HG03095 (cell line): ENCODE results near the gene COA1.
"Not testable (repeated sequence)": the region's sequence is repeated elsewhere in the genome, so short reads cannot be mapped to it uniquely, and the experiment has no call there.

Experiments used
- ATAC-seq: cut with Tn5 transposase; IDR thresholded peaks from one replicate; pipeline ENCODE4 v1.9.1; 2021; ENCODE audit warnings: moderate library complexity; ENCODE audit not compliant: unreplicated experiment

COA1 gene

GRCh38 chr7:43637114-43637806, 92.1 kb downstream of the COA1 start:
- no peak for ATAC-seq

- ATAC-seq = no peak
Observed at GRCh38 chr7:43636093-43636492, 93.2 kb downstream of the COA1 start.

DNA sequence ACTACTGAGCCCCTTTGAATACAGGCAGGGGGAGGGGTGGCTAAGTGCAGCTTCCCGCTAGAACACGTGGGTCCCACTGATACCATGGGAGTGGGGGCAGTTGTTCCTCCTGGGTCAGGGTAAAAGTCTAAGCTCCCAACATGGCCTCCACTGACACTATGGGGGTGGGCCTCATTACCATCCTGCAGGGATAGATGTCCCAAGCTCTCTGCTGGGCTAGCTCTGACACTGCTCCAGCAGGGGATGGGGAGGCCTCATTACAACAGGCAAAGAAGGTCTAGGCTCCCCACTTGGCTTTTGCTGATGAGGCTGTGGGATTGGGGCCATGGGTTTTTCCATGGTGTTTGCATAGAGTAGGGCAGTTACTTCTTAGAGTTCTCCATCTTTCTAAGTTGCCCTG, 94.9 kb downstream of the COA1 start:
- no peak for ATAC-seq

DNA sequence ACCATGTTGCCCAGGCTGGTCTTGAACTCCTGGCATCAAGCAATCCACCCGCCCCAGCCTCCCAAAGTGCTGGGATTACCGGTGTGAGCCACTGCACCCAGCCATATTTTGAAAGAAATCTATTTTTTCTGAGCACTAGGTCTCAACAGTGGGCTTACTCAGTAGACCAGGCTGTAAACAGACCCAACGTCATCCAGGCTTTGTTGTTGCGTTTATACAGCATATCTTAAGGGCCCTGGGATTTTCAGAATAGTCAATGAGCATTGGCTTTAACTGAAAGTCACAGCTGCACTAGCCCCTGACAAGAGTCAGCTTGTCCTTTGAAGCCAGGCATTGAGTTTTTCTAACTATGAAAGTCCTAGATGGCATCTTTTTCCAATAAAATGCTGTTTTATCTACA, 96.6 kb downstream of the COA1 start:
- ATAC-seq = no peak

DNA sequence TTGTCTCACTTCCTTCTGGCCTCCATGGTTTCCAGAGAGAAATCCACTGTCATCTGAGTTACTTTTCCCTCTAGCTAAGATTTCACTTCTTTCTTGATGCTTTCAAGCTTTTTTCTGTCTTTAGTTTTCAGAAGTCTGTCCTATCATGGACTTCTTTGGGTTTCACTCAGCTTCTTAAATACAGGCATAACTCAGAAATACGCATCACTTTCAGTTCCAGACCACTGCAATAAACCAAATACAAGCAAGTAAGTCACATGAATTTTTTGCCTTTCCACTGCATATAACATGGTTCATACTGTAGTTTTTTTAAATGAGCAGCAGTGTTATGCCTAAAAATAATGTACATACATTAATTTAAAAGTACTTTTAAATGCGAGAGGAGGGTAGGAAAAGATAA, 97.8 kb downstream of the COA1 start:
- ATAC-seq = no peak

GRCh38 chr7:43630482-43630881, 98.8 kb downstream of the COA1 start:
- ATAC-seq = no peak

DNA sequence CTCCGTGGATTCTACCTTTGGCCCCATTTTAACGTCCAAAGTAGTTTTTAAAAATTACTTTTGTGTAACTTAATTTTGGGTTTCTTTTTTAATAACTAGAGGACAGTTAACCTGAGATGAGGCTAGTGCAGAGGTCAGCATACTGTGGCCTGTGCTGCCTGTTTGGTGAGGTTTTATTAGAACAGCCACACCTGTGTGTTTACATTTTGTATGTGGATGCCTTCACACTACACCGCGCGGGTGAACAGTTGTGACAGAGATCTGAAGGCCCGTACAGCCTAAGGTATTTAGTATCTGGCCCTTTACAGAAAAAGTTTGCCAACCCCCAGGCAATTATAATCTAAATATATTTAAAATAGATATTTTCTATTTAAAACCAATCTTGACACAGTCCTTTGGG, 99.5 kb downstream of the COA1 start:
- no peak for ATAC-seq

- ATAC-seq = no peak
Observed at GRCh38 chr7:43628431-43628830, 100.9 kb downstream of the COA1 start.

DNA sequence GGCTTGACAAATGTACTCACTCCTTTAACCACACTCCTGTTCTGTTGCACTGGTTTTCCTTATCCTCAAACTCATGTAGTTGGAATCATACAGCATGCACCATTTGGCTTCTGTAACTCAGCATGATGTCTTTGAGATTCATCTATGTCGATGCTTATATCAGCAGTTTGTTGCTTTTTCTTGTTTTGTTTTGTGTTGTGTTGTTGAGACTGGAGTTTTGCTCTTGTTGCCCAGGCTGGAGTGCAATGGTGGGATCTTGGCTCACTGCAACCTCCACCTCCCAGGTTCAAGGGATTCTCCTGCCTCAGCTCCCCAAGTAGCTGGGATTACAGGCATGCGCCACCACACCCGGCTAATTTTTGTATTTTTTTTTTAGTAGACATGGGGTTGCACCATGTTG, 101.5 kb downstream of the COA1 start:
- not testable (repeated sequence) for ATAC-seq

- ATAC-seq = no peak
Observed at GRCh38 chr7:43626695-43627094, 102.6 kb downstream of the COA1 start.

DNA sequence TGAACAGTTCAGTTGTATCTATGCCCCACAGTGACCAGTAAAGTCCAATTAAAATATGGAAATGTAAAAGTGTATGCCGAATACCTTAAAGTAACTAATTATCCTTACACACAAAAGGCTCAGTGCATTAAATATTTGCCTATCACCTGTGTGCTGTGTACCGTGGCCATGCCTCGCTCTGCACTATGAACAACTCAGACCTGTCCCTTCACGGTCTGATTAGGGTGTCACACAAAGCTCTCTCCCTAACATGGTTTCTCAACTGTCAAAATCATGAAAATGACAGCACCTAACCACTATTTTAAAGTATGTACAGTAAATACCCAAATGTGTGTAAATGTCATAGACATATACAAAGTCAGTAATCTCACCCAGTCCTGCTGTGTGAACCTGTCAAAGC, 103.3 kb downstream of the COA1 start:
- no peak for ATAC-seq

GRCh38 chr7:43625453-43625852, 103.9 kb downstream of the COA1 start:
- ATAC-seq = no peak

GRCh38 chr7:43624156-43624555, 105.2 kb downstream of the COA1 start:
- ATAC-seq = no peak

- no peak for ATAC-seq
Observed at GRCh38 chr7:43621729-43622448, 107.4 kb downstream of the COA1 start.

DNA sequence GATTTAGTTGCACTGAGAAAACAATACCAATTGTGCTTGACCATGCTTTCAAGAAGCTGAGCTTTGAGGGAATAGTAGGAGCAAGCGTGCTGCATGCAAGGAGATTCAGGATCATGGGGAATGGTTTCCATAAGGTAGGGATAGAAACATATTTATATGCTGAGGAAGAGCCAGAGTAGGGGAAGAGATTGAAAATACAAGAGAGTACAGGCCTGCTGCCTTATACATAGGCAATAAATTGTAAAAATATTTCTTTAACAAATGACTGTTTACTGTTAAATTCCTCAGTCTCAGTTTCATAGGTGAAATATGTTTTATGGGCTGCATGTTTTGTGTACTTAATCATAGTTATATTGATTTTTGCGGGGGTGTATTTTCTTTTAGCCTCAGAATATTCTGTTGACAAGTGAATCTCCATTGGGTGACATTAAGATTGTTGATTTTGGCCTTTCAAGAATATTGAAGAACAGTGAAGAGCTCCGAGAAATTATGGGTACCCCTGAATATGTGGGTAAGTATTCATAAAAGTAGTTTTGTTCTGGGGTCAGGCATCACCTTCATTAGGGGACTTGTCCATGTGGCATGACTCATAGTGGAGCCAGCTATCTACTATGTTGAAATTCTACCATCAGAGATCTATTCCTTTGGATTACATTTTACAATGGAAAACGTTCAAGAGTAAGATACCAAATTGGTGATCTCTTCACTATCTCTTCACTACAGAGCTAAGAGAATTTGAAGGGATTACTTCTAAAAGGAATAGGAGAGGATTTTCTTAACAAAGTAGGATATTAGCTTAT, 109.9 kb downstream of the COA1 start:
- no peak for ATAC-seq

DNA sequence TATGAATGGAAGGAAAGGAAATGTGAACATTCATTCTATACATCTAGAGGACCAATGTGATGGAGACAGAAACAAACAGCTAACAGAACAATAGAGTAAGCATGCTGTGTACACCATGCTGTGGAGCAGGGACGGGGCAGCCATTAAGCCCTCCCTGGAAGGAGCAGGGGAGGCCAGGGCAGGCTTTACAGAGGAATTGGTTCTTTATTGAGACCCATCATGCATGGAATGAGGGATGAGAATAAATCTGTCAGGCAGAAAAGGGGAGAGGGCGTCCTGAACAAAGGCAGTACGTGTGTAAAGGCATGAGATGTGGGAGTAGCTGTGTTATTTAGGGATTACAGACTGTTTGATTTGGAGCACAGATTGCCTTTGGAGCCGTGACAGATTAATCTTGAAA, 111.2 kb downstream of the COA1 start:
- ATAC-seq = no peak

DNA sequence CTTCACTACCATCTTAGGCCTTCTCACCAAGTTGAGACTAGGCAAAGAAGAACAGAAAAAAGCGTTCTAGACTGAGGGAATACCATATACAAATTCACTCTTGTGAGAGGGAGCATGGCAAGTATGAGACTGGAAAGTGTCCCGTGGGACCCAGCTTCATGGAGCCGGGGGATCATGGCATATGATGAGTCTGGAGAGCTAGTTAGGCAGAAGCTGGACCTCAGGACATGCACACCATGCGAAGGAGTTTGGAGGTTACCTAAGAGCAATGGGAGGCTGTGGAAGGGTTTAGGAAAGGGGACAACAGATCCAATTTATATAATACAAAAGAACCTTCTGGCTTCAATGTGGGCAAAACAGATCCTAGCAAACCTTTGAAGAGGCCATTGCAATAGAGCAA, 112.3 kb downstream of the COA1 start:
- ATAC-seq = no peak

- ATAC-seq = no peak
Observed at GRCh38 chr7:43615558-43616145, 113.7 kb downstream of the COA1 start.

DNA sequence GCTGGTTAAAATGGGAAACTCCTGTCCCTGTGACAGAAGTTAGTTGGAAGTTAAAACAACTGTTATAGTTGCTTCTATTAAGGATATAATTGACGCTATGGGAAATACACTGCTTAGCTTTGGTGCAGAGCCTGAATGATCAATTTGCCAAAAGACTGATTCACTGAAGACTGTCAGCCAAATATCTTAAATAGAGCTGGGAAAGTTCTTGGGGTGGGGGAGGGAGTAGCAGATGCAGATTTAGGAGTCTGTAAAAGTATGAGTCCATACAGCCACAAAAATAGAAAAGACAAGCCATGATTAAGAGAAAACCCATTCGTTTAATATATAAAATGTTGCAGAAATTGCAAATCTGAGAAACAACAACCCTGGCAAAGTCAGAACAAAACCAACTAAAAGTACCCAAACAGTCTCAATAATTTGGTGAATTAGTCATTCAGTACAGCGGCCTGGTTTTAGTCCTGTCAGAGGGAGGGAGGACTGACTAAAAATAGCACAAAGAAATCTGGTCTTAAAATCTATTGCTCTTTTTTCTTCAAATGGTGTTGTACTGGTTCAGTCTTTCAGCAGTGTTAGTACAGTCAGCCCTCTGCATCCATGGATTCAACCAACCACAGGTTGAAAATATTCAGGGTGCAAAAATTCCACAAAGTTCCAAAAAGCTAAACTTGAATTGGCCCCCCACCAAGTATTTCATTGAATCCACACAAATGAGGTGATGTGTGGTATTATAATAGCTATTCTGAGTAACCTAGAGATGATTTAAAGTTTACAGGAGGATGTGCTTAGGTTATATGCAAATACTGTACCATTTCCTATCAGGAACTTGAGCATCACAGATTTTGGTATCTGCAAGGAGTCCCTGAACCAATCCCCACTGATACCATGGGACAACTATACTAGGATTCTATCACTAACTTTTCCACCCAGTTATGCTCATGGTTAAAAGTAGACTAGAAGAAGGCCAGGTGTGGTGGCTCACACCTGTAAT, 116.4 kb downstream of the COA1 start:
- peak; percentile 66 for ATAC-seq

GRCh38 chr7:43612128-43612527, 117.2 kb downstream of the COA1 start:
- no peak for ATAC-seq
